Thyroid gland (tissue), 4 donors: Measurements from ENCODE around the gene CCT2.

Source experiments
- CTCF ChIP-seq, 6 experiments: fragments of 200-600 bp in 3 of 6; fragments of 450-650 bp in 3 of 6; sonication (generic) in 3 of 6; IDR thresholded peaks; one replicate each; pipeline ENCODE4 v1.5.1; 2016 to 2019; ENCODE audit warnings: antibody characterized with exemption in 6 of 6, mild to moderate bottlenecking in 2 of 6, inconsistent platforms in 1 of 6, moderate library complexity in 1 of 6
- POLR2A ChIP-seq, 2 donors: fragments of 450-650 bp; IDR thresholded peaks; one replicate each; pipeline ENCODE4 v1.6.1; 2017; ENCODE audit warnings: antibody characterized with exemption in 2 of 2, mild to moderate bottlenecking in 2 of 2, moderate library complexity in 1 of 2

GRCh38 chr12:69595689-69596088 is 10.4 kb downstream of the CCT2 start:
- TF ChIP-seq CTCF (IDR thresholded peaks at IDR 0.05) (no peak), POLR2A (IDR thresholded peaks at IDR 0.05) (no peak)
